Loucy (cell line): ENCODE measurements around the gene IL1RAPL2.

ENCODE experiments used
- H2AFZ ChIP-seq: fragments of 200-600 bp; sonication (generic); 2 replicates; pipeline ENCODE4 v1.6.0; 2016; ENCODE audit warnings: antibody characterized with exemption, mild to moderate bottlenecking, low read length, moderate library complexity
- H3F3A ChIP-seq: fragments of 200-600 bp; 2 replicates; pipeline ENCODE4 v1.6.0; 2016; ENCODE audit warnings: antibody characterized with exemption, low read depth, mild to moderate bottlenecking
- H3K27me3 ChIP-seq: fragments of 200-600 bp; sonication (generic); 2 replicates; pipeline ENCODE4 v1.6.1; 2014; ENCODE audit warnings: low read length, mild to moderate bottlenecking; ENCODE audit not compliant: insufficient read depth, poor library complexity, severe bottlenecking
- H3K36me3 ChIP-seq: fragments of 200-600 bp; sonication (generic); 2 replicates; pipeline ENCODE4 v1.6.1; 2016; ENCODE audit warnings: low read length; ENCODE audit not compliant: insufficient read depth
- H3K4me1 ChIP-seq: fragments of 200-600 bp; sonication (generic); 2 replicates; pipeline ENCODE4 v1.5.1; 2014; ENCODE audit warnings: low read length, mild to moderate bottlenecking; ENCODE audit not compliant: insufficient read depth, poor library complexity, severe bottlenecking
- H3K4me2 ChIP-seq: fragments of 200-600 bp; sonication (generic); 2 replicates; pipeline ENCODE4 v1.6.0; 2014; ENCODE audit warnings: antibody characterized with exemption, low read length, low read depth, mild to moderate bottlenecking; ENCODE audit not compliant: poor library complexity, severe bottlenecking
- H3K4me3 ChIP-seq: fragments of 200-600 bp; sonication (generic); 2 replicates; pipeline ENCODE4 v1.5.1; 2014; ENCODE audit warnings: low read length, mild to moderate bottlenecking, mixed read lengths; ENCODE audit not compliant: poor library complexity, severe bottlenecking
- H3K79me2 ChIP-seq: fragments of 200-600 bp; sonication (generic); 2 replicates; pipeline ENCODE4 v1.6.1; 2014; ENCODE audit warnings: low read length; ENCODE audit not compliant: insufficient read depth
- H3K9ac ChIP-seq: fragments of 200-600 bp; sonication (generic); 2 replicates; pipeline ENCODE4 v1.6.0; 2014; ENCODE audit warnings: mild to moderate bottlenecking, low read depth, low read length, moderate library complexity; ENCODE audit not compliant: poor library complexity, severe bottlenecking
- H3K9me2 ChIP-seq: fragments of 200-600 bp; sonication (generic); replicated peaks from 2 replicates; pipeline ENCODE4 v1.6.1; 2016; ENCODE audit warnings: low read depth, low read length, mixed read lengths
- H3K9me3 ChIP-seq: fragments of 200-600 bp; sonication (generic); 2 replicates; pipeline ENCODE4 v1.6.1; 2014; ENCODE audit warnings: mild to moderate bottlenecking, antibody characterized with exemption, low read length, low read depth; ENCODE audit not compliant: insufficient read depth
- H4K20me1 ChIP-seq: fragments of 200-600 bp; sonication (generic); 2 replicates; pipeline ENCODE4 v1.6.0; 2014; ENCODE audit warnings: antibody characterized with exemption, low read length, mild to moderate bottlenecking; ENCODE audit not compliant: insufficient read depth, poor library complexity, severe bottlenecking
- CTCF ChIP-seq: fragments of 200-600 bp; sonication (generic); conservative IDR thresholded peaks from 2 replicates; pipeline ENCODE4 v1.5.1; 2014; ENCODE audit warnings: mild to moderate bottlenecking, antibody characterized with exemption, low read length
- EZH2phosphoT487 ChIP-seq: fragments of 200-600 bp; IDR thresholded peaks from 2 replicates; pipeline ENCODE4 v1.6.1; 2018; ENCODE audit warnings: antibody characterized with exemption, mild to moderate bottlenecking, moderate library complexity, borderline replicate concordance

Gene IL1RAPL2

GRCh38 chrX:105526431-105526830 lies 960.4 kb downstream of the IL1RAPL2 start:
- Histone ChIP-seq H2AFZ (no peak overlapping the region), H3K9me2 (no peaks in the 10 kb centered on the region), H3K79me2 (no peaks in the 10 kb centered on the region), H3K27me3 (no peaks in the 10 kb centered on the region), H3K4me2 (no peak overlapping the region), H3K36me3 (no peaks in the 10 kb centered on the region), H3F3A (no peaks in the 10 kb centered on the region), H4K20me1 (no peaks in the 10 kb centered on the region), H3K4me3 (no peak overlapping the region), H3K9me3 (no peaks in the 10 kb centered on the region), H3K9ac (no peak overlapping the region), H3K4me1 (no peaks in the 10 kb centered on the region)
- TF ChIP-seq CTCF (no peak), EZH2phosphoT487 (no peak)

- Histone ChIP-seq H3K9me2 (no peaks in the 10 kb centered on the region), H3F3A (no peaks in the 10 kb centered on the region), H4K20me1 (no peaks in the 10 kb centered on the region), H3K79me2 (no peaks in the 10 kb centered on the region), H3K4me2 (no peak overlapping the region), H3K4me3 (no peak overlapping the region), H3K36me3 (no peaks in the 10 kb centered on the region), H3K4me1 (no peaks in the 10 kb centered on the region), H2AFZ (no peak overlapping the region), H3K9me3 (no peaks in the 10 kb centered on the region), H3K9ac (no peak overlapping the region), H3K27me3 (no peaks in the 10 kb centered on the region)
- TF ChIP-seq EZH2phosphoT487 (no peak), CTCF (no peak)
Measured at GRCh38 chrX:105527759-105528158, 961.8 kb downstream of the IL1RAPL2 start.

GRCh38 chrX:105533951-105534350 lies 968.0 kb downstream of the IL1RAPL2 start:
- Histone ChIP-seq H3K4me2 (no peak overlapping the region), H3K9me3 (no peaks in the 10 kb centered on the region), H3K9me2 (no peaks in the 10 kb centered on the region), H3K4me3 (no peak overlapping the region), H3F3A (no peaks in the 10 kb centered on the region), H2AFZ (no peak overlapping the region), H3K27me3 (no peaks in the 10 kb centered on the region), H4K20me1 (no peaks in the 10 kb centered on the region), H3K36me3 (no peaks in the 10 kb centered on the region), H3K9ac (no peak overlapping the region), H3K79me2 (no peaks in the 10 kb centered on the region), H3K4me1 (no peaks in the 10 kb centered on the region)
- TF ChIP-seq EZH2phosphoT487: no peak
- no peak for TF ChIP-seq CTCF
